HEK293 (cell line): Measurements from ENCODE around the gene OTOP3.

Experiments used
- CTCF ChIP-seq: fragments of 450-650 bp; formaldehyde crosslinking; IDR thresholded peaks from 2 replicates; pipeline ENCODE4 v1.5.1; 2016; ENCODE audit warnings: missing biosample characterization, missing genetic modification characterization
- PATZ1 ChIP-seq: fragments of 450-650 bp; formaldehyde crosslinking; IDR thresholded peaks from 2 replicates; pipeline ENCODE4 v1.5.1; 2016; ENCODE audit warnings: missing biosample characterization, missing genetic modification characterization
- ZBTB10 ChIP-seq: fragments of 450-650 bp; formaldehyde crosslinking; IDR thresholded peaks from 2 replicates; pipeline ENCODE4 v1.5.1; 2016; ENCODE audit warnings: missing biosample characterization, missing genetic modification characterization
- ZEB2 ChIP-seq: fragments of 450-650 bp; formaldehyde crosslinking; IDR thresholded peaks from 2 replicates; pipeline ENCODE4 v1.5.1; 2016; ENCODE audit warnings: missing biosample characterization, missing genetic modification characterization
- ZNF354C ChIP-seq: fragments of 450-650 bp; formaldehyde crosslinking; IDR thresholded peaks from 2 replicates; pipeline ENCODE4 v1.5.1; 2016; ENCODE audit warnings: missing biosample characterization, missing genetic modification characterization, low read depth, borderline replicate concordance
- ZNF660 ChIP-seq: fragments of 450-650 bp; IDR thresholded peaks from 2 replicates; pipeline ENCODE4 v1.5.1; 2018; ENCODE audit warnings: missing biosample characterization, mild to moderate bottlenecking, missing genetic modification characterization
- ZNF830 ChIP-seq: fragments of 450-650 bp; IDR thresholded peaks from 2 replicates; pipeline ENCODE4 v1.5.0; 2018; ENCODE audit warnings: missing biosample characterization, missing genetic modification characterization, low read depth, mild to moderate bottlenecking, moderate library complexity
- TF ChIP-seq, protein P1 (sequence below): fragments of 450-650 bp; IDR thresholded peaks from 2 replicates; pipeline ENCODE4 v1.5.1; 2018; ENCODE audit warnings: missing biosample characterization, missing genetic modification characterization
- TF ChIP-seq, protein P2 (sequence below): fragments of 450-650 bp; formaldehyde crosslinking; IDR thresholded peaks from 2 replicates; pipeline ENCODE4 v1.5.1; 2016; ENCODE audit warnings: missing biosample characterization, missing genetic modification characterization

DNA sequence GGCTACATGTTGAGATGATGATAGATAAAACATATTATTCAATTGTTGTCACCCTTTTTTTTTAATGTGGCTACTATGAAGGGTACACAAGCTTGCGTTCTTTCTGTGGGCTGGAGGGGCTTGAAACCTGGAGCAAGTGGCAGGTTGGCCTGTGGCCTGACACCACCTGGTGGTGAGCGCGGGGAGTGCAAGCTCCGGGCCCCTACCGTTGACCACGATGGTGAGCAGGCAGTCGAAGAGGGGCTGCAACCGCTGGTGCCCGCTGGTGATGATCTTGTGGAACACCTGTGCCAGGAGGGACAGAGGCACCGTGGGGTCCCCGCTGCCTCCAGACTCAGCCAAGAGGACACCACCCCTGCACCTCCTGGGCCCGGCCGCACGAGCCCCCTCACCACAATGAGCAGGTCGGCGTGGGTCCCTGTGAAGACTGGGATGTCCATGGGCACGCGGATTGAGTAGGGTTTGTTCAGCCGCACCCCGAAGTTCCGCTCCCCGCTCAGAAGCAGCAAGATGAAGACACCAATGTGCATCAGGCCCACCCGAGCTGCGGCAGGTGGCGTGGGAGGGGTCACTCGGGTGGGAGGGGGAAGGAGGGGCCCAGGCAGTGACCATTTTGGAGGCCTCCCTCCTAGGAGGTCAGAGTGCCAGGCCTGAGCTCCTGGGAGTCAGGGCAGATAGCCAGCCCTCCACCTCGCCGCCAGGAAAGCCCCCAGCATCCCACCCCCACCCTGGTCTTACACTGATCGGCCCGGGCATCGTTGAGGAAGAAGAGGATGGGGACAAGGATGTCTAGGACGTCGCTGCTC is 22.4 kb downstream of the OTOP3 start:
- TF ChIP-seq ZBTB10 (no peak), ZNF660 (no peak), ZEB2 (tag by site-specific recombination) (no peak), CTCF (peak; percentile 89), PATZ1 (tag by site-specific recombination) (no peak), ZNF830 (tag by site-specific recombination) (no peak), ZNF354C (tag by site-specific recombination) (no peak)
- TF ChIP-seq, protein P1, sequence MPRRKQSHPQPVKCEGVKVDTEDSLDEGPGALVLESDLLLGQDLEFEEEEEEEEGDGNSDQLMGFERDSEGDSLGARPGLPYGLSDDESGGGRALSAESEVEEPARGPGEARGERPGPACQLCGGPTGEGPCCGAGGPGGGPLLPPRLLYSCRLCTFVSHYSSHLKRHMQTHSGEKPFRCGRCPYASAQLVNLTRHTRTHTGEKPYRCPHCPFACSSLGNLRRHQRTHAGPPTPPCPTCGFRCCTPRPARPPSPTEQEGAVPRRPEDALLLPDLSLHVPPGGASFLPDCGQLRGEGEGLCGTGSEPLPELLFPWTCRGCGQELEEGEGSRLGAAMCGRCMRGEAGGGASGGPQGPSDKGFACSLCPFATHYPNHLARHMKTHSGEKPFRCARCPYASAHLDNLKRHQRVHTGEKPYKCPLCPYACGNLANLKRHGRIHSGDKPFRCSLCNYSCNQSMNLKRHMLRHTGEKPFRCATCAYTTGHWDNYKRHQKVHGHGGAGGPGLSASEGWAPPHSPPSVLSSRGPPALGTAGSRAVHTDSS (tag by site-specific recombination) = no peak
- TF ChIP-seq, protein P2, sequence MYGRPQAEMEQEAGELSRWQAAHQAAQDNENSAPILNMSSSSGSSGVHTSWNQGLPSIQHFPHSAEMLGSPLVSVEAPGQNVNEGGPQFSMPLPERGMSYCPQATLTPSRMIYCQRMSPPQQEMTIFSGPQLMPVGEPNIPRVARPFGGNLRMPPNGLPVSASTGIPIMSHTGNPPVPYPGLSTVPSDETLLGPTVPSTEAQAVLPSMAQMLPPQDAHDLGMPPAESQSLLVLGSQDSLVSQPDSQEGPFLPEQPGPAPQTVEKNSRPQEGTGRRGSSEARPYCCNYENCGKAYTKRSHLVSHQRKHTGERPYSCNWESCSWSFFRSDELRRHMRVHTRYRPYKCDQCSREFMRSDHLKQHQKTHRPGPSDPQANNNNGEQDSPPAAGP (tag by site-specific recombination) = no peak
